Hematopoietic multipotent progenitor cell treated with erythropoietin and hydrocortisone succinate and interleukin-3 and kit ligand, for 15 days (in vitro differentiated cells): ENCODE data around the gene TTC9.

ENCODE experiments used
- DNase-seq: peaks from one replicate; pipeline ENCODE4 v3.0.0-alpha.2; 2015; ENCODE audit warnings: low spot score

The TTC9 gene

DNA sequence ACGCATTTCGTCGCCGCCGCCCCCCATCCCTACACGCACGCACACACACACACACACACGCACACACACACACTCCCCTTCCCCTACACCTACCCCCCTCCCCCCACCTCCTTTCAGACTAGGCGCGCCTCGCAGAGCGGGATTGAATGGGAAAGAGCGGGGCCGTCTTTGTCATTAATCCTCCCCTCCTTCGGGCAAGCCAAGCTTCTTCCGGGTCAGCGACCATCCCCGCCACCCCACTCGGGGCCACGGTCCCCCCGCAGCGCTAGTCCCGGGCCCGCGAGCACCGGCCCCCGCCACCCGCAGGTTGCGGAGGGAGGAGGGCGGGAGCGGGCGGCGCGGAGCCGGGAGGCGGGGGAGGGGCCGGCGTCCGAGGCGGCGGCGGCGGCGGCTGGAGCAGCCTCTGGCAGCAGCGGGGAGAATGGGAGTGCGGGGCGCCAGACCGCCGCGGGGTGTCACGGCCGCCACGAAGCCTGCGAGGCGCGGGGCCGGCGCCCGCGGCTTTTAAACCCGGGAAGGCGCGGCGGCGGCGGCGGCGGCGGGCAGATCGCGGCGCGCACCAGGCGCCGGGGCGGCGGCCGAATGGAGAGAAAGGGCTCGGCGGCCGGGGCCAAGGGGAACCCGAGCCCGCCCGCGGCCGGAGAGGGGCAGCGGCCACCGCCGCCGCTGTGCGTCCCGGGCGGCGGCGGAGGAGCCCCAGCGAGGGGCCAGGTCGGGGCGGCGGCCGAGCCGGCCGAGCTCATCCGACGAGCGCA is at the start of gene TTC9:
Gene TTC9, plus strand, starts transcription at position 369 of the 755 bp plus-strand sequence. Its CDS starts 214 bp downstream, at position 583.
- no peak for DNase-seq

- DNase-seq: no peak
Observed at GRCh38 chr14:70594461-70594860, 47.3 kb upstream of the TTC9 start.

- no peak for DNase-seq
Observed at GRCh38 chr14:70595443-70596185, 46.1 kb upstream of the TTC9 start.

GRCh38 chr14:70597731-70598130 is 44.0 kb upstream of the TTC9 start:
- no peak for DNase-seq

- DNase-seq: no peak
Observed at GRCh38 chr14:70599345-70599744, 42.4 kb upstream of the TTC9 start.

DNA sequence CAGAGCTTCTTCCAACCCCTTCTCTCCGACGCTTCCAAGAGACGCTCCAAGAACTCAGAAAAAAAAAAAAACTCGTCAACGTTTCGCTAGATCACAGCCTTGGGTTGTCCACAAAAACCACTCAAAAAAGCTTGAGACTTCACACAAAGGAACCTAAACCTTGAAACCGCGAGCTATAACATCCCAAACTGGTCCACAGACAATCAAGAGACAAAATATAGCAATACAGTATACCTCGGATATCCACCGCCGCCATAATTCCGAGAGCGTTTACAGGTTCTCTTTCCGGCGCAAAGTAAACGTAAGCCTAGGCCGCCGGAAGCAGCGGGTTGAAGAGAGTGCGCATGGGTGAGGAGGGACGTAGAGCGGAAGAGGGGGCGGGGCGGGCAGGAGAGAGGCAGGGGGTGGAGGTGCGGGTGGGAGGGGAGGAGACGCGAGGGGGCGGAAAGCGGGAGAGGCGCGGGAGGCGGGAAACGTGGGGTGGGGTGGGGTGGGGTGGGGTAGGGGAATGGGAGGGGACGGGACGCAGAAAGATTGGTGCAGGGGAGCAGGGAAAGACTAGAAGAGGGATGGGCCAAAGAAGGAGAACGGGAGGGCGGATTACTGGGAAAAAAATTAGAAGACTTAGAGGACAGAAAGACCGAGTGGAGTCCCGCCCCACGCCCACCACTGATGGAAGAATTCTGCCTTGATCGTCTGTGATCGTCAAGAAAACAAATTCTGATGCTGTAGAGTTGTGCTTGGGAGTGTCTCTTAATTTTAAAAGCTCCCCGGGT is 41.1 kb upstream of the TTC9 start, which contains the start of gene MED6:
Gene MED6, minus strand, starts transcription at position 274 of the 776 bp plus-strand sequence. Its CDS starts 18 bp downstream, at position 256.
- peak; percentile 80 for DNase-seq

DNA sequence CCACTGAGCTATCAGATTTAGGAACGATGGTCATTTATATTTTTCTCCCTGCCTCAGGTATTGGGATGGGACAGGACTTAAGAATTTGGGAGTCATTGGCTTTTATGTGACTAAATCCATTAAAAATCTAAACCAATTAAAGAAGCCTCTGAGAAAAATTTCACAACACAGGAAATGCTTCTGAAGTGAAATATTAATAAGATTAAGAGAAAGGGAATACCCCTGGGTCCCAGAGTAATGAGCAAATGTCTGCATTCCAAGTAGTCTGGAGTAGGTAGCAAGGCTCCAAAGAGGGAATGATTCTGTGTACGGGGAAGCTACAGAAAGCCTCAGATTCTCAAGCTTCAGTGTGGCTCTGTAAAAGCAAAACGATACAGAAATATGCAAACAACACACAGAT is 40.6 kb upstream of the TTC9 start:
- DNase-seq: no peak

DNA sequence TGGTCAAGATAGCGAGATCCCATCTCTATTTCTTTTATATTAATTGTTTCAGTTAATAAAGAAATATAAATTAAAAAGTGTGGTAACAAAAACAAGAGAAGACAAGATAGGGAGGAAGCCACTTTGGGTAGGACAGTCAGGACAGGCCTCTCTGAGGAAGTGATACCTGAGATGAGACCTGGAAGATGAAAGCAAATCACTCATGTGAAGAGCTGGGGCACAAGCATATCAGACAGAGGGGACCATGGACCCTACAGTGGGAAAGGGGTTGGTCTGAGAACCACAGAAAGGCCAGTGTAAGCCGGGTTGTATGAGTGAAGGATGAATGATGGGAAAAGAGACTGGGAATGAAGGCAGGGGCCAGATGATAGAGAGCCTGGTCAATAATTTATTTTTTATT is 39.5 kb upstream of the TTC9 start:
- no peak for DNase-seq

GRCh38 chr14:70611216-70611615 is 30.5 kb upstream of the TTC9 start:
- DNase-seq: no peak

DNA sequence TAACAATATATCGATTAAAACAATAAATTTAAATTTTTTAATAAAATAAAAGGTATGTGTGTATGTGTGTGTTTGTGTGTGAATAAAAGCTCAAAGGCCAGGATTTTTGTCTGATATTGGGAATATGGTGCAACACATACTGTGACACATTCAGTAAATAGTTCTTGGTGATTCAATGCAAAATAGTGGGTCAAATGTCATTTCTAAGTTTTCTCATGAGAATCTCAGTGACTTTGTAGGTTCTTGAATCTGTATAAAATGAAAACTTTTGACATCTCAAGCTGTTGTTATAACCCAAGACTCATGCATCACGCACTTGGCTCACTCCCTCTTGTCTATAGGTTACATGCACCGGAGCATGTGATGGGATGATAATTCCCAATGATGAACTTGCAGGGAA is 25.1 kb upstream of the TTC9 start:
- DNase-seq: no peak

GRCh38 chr14:70618314-70618713 is 23.4 kb upstream of the TTC9 start:
- no peak for DNase-seq

DNA sequence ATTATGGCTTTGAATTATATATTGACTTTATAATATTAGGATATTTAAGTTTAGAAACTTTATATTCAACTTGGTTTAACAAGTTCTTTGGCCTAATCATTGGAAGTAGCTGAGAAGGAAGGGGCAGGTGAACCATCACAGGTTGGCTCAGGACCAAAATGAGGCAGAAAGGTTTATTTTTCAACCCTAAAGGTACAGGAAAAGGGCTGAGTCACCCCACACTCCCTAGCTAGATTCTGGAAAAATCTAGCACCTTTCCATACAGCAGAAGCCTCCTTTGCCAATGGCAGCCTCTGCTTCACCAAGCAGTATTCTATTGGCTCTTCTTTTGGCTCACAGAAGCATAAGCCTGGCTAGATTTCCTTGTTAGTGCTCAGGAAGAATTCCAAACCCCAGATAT is 22.0 kb upstream of the TTC9 start:
- DNase-seq: no peak

DNA sequence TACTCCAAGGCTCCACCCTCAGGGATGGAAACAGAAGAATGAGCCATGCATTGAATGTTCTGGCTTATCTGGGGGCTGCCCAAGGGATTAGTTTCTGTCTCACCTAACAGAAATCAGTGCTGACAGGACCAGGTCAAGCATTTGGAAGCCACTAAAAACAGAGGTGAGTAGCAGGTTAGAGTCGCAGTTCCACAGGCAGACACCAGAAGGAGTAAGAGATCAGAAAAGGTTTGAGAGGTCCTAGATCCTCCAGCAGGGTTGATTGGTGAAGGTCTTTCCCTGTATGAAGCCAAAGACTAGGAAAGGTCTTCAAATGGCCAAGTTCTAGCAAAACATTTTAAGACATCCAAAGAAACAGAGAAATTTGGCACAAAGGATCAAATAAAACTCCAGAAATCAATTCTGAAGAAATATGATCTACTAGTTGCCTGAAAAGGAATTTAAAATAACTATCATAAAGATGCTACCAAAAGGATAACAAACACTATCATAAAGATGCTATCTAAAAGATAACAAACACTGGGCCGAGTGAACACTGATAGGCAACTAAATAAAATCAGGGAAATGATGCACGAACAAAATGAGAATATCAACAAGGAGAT is 19.5 kb upstream of the TTC9 start:
- no peak for DNase-seq

DNA sequence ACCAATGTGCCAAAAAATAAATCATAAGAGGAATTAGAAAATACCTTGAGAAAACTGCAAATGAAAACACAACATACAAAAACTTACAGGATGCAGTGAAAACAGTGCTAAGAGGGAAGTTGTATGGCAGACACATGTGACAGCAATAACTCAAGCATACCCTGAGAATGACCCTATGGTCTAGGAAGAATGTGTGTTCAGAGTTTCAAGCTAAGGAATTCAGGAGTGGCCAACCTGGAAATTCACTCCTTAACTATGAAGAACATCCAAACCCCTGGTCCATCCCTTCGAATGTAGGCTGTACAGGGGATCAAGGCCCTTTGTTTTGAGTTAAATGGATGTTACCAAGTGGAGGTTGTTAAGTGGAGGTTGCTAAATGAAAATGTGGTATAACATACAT is 16.7 kb upstream of the TTC9 start:
- no peak for DNase-seq

DNA sequence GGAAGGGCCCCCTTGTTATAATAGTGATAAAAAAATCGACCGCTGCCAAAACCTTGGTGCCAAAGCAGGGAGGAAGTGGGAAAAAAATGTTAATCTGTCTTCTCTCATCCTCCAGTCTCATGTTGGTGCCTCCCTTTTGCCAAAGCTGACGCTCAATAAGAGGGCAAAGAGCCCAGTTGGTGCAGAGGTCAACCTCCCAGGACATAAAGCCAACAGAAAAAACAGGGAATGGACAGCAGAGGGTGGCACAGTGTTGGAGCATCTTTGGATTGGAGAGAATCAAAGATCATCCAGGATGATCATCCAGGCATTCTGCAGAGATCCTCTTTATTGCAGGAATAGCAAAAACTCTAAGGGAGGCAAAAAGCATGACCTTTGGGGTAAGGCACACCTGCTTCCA is 9.8 kb upstream of the TTC9 start:
- no peak for DNase-seq

DNA sequence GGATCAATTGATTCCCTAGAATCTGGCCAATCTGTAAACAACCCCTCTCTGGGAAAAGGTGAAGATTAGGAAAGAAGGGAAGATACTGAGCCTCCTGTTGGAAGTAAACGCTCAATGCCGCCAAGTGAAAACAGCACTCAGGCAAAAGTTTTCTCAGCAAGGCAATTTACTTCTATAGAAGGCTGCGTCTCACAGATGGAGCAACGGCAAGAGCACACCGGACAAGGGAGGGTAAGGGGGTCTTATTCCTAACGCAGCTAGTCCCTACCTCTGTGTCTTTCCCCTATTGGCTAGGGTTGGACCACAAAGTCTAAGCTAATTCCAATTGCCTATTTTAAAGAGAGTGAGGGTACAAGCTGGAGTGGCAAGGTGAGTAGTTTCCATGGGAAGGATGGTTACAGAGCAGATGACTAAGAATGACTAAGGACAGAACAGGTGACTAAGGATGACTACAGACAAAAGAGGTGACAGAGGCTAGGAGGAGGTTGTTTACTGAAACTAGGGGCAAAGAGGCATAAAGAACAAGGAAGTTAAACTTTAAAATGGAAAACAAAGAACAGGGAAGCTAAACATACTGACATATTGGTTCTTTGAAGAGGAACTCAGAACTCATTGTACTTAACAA is 5.6 kb upstream of the TTC9 start:
- DNase-seq: no peak

DNA sequence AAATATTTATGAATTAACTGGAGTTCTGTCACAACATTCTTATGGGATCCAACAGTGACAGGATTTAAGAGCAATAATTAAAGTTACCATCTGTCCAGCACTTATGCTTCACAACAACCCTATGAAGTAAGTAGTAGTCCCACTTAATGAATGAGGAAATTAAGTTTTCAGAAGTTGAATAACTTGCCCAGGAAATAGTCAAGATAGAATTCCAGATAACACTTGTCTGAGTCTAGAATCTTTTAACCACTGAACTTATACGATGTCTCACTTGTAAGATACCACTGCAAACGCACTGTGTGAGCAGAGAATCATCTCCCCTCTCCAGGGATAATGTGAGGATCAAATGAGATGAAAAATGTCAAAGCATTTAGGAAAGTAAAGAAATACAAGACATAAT is 3.3 kb upstream of the TTC9 start:
- DNase-seq: no peak

DNA sequence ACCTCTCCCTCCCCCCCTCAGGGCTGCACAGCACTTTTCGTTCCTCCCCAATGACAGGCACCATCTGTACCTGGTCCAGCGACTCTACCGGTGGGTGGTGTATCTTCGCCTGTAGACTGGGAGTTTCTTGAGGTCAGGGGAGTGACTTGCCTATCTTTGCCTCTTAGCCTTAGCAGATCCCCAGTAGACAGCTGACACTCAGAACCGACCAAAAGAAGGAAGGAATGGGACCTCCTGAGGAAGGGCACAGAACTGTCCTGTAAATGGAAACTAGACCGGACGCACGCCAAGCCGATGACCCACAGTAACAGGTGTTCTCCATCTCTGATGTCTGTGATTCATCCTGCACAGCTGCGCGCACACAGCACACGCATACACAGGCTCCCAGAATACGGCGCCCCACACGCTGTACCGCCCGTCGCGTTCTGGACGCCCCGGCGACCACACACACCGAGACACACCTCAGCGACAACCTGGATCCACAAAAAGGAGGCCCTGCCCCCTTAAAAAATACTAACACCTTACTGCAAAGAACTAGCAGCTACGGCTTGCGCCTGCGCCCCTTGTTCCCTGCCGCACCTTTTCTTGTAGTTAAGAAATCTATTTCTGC is 673 bp upstream of the TTC9 start:
- DNase-seq: no peak

DNA sequence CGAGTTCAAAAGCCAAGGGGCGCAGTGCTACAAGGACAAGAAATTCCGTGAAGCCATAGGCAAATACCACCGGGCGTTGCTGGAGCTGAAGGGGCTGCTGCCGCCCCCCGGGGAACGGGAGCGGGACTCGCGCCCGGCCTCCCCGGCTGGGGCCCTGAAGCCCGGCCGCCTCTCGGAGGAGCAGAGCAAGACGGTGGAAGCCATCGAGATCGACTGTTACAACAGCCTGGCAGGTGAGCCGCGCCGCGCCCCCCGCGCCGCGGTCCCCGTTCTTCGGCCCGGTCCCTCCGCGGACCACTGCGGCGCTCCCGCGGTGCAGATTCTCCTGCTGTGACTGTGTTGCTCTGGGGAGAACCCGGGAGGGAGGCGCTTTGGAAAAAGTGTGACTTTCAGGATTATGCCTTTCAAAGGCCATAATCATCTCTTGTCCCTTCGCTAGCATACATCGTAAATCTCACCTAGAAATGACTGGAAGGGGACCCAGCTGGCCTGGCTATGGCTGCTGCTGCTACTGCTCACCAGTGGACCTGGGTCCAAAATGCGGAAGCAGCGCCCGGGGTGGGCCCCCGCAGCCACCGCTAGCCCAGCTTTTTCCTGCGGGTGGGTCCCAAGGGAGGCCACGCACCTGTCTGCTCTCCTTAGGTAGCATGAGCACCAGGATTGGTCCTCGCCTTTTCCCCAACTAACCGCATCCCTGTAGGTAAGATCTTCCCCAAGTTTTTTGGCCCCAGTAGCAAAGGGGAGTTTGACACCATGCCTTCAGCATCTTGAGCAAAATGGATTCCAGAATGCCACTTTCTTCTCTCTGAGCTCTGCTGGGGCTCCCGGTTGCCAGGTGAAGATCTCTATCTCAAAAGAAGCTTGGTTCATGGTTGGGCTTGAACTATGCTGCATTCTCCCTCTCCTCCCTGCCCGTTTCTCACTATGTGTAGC is 853 bp downstream of the TTC9 start:
- DNase-seq: no peak

DNA sequence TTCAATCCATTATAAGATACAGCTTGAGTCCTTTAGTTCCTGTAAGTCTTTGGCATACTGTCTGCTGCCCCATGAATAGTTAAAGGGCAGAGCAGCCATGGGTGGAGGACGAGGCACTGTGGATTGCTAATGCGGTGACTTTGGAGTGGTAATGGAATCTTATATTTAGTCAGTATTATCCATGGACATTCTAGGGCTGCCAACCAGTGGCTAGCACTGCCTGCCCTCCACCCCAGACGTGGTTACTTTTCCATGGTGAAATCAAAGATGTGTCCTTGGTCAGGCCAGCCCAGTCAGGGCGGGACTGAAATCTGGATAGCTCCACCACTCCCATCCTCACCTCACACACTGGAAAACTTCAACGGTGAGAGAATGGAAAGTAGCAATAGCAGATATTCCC is 2.3 kb downstream of the TTC9 start:
- no peak for DNase-seq
